GM18858 (cell line): ENCODE data around the gene PCDHA6.
"Not testable (repeated sequence)": the region's sequence is repeated elsewhere in the genome, so short reads cannot be mapped to it uniquely, and the experiment has no call there.

Source experiments
- ATAC-seq: cut with Tn5 transposase; IDR thresholded peaks from one replicate; pipeline ENCODE4 v1.9.1; 2021; ENCODE audit not compliant: unreplicated experiment

PCDHA6 gene

DNA sequence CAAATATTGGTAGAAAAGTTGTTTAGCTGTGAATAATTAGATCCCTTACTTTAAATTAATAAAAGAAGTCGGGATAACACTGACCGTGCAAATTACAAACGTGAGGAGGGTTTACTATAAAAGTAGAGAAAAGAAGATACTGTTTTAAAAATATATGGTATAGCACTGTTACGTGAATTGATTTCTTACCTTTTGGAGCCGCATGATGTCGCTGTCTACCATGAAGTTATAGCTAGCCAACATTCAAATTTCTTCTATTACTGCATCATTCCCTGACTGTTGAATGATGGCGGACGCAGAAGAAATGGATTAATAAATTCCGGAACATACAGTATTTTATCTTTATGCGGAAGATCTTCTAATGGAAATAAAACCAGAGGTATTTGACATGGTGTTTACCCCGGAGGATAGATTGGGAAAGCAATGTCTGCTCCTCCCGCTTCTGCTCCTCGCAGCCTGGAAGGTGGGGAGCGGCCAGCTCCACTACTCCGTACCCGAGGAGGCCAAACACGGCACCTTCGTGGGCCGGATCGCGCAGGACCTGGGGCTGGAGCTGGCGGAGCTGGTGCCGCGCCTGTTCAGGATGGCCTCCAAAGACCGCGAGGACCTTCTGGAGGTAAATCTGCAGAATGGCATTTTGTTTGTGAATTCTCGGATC lies at the start of gene PCDHA6:
PCDHA6 (plus strand) TSS at position 257 of the 658 bp plus-strand sequence; CDS start at position 389, 132 bp downstream.
- ATAC-seq = no peak

- ATAC-seq = no peak
These were observed 47.2 kb upstream of the PCDHA6 start for GRCh38 chr5:140780512-140780911.

DNA sequence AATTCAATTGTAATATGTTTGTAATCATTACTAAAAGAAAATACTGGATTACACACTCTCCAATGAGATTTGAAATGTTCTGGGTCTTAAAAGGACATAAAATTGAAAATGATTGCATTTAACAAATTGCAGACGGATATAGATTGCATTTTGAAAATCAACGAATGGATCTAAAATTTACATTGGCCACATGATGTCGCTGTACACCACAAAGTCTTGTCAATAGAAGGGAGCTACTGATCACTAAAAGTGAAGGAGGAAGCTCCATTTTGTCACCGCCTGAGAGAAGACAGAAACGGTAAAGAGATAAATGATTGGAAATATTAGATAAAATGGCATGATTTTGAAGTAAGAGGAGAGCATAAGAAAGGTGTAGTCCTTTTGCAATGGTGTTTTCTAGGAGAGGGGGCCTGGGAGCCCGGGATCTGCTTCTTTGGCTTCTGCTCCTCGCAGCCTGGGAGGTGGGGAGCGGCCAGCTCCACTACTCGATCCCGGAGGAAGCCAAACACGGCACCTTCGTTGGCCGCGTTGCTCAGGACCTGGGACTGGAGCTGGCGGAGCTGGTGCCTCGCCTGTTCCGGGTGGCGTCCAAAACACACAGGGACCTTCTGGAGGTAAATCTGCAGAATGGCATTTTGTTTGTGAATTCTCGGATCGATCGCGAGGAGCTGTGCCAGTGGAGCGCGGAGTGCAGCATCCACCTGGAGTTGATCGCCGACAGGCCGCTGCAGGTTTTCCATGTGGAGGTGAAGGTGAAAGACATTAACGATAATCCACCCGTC lies 41.7 kb upstream of the PCDHA6 start, which contains the start of gene PCDHA1:
PCDHA1 (plus strand) TSS at position 236 of the 782 bp plus-strand sequence.
- ATAC-seq = no peak

- not testable (repeated sequence) for ATAC-seq
These were observed 40.3 kb upstream of the PCDHA6 start for GRCh38 chr5:140787422-140787821.

DNA sequence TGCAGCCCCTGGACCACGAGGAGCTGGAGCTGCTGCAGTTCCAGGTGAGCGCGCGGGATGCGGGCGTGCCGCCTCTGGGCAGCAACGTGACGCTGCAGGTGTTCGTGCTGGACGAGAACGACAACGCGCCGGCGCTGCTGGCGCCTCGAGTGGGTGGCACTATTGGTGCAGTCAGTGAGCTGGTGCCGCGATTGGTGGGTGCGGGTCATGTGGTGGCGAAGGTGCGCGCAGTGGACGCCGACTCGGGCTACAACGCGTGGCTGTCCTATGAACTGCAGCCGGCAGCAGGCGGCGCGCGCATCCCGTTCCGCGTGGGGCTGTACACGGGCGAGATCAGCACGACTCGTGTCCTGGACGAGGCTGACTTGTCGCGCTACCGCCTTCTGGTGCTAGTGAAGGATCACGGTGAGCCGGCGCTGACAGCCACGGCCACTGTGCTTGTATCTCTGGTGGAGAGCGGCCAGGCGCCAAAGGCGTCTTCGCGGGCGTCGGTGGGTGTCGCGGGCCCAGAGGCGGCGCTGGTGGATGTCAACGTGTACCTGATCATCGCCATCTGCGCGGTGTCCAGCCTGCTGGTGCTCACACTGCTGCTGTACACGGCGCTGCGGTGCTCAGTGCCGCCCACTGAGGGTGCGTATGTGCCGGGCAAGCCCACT lies 39.8 kb upstream of the PCDHA6 start:
- ATAC-seq = not testable (repeated sequence)

DNA sequence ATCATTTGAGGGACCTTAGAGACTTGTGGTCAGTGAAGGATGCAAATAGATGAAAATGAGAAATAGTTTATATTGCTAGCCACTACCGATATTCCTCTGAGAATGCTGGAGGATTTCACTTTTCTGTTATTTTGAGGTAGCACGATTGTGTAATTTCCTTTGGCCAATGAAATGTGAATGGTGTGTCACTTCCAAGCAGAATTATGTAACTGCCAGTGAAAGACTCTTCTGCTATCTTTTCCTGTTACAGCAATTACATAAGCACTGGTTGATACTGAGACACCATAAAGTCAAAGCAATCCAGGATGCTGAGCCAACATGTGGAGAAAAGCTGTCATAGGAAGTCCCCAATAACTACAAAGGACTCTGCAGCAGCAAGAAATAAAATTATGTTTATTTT lies 36.7 kb upstream of the PCDHA6 start:
- no peak for ATAC-seq

DNA sequence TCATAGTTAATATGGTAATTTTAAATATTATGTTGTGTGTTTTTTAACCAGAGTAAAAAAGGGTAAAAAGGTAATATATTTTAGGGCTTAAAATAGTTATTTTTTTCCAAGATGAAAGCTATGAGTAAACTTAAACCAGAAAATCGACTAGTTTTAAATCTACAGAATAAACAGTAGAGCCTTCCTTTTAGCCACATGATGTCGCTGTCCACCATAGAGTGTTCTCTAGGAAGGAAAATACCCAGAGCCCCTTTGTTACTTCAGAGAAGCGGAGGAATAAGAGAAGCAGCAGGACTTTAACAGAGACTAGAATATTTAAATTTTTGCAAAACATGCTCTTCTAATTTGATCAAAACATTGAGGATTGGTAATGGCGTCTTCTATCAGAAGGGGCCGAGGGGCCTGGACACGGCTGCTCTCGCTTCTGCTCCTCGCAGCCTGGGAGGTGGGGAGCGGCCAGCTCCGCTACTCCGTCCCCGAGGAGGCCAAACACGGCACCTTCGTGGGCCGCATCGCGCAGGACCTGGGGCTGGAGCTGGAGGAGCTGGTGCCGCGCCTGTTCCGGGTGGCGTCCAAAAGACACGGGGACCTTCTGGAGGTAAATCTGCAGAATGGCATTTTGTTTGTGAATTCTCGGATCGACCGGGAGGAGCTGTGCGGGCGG lies 33.0 kb upstream of the PCDHA6 start, which contains the start of gene PCDHA2:
PCDHA2 (plus strand) TSS at position 258 of the 664 bp plus-strand sequence.
- no peak for ATAC-seq

DNA sequence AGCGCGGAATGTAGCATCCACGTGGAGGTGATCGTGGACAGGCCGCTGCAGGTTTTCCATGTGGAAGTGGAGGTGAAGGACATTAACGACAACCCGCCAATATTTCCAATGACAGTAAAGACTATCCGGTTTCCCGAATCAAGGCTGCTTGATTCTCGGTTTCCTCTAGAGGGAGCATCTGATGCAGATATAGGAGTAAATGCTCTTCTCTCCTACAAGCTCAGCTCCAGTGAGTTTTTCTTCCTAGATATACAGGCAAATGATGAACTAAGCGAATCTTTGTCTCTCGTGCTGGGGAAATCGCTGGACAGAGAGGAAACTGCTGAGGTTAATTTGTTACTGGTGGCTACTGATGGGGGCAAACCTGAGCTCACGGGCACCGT lies 32.5 kb upstream of the PCDHA6 start:
- no peak for ATAC-seq

GRCh38 chr5:140796072-140796717 lies 31.6 kb upstream of the PCDHA6 start:
- ATAC-seq = not testable (repeated sequence)

- ATAC-seq = no peak
These were observed 31.1 kb upstream of the PCDHA6 start for GRCh38 chr5:140796718-140797095.

GRCh38 chr5:140800816-140801493 lies 26.8 kb upstream of the PCDHA6 start, which contains the start of gene PCDHA3:
TSS of gene PCDHA3 (plus strand) at chr5:140801057.
- no peak for ATAC-seq

GRCh38 chr5:140801494-140801841 lies 26.3 kb upstream of the PCDHA6 start:
- no peak for ATAC-seq

- not testable (repeated sequence) for ATAC-seq
These were observed 25.4 kb upstream of the PCDHA6 start for GRCh38 chr5:140802381-140802780.

- no peak for ATAC-seq
These were observed 24.9 kb upstream of the PCDHA6 start for GRCh38 chr5:140802781-140803271.

GRCh38 chr5:140806834-140807775 lies 20.7 kb upstream of the PCDHA6 start, which contains the start of gene PCDHA4:
TSS of gene PCDHA4 (plus strand) at chr5:140807068.
- ATAC-seq = no peak

DNA sequence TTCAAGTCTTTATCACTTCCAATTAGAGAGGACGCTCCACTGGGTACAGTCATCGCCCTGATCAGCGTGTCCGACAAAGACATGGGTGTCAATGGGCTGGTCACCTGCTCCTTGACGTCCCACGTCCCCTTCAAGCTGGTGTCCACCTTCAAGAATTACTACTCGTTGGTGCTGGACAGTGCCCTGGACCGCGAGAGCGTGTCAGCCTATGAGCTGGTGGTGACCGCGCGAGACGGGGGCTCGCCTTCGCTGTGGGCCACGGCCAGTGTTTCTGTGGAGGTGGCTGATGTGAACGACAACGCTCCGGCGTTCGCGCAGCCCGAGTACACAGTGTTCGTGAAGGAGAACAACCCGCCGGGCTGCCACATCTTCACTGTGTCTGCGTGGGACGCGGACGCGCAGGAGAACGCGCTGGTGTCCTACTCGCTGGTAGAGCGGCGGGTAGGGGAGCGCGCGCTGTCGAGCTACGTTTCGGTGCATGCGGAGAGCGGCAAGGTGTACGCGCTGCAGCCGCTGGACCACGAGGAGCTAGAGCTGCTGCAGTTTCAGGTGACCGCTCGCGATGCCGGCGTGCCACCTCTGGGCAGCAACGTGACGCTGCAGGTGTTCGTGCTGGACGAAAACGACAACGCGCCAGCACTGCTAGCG lies 19.4 kb upstream of the PCDHA6 start:
- not testable (repeated sequence) for ATAC-seq

DNA sequence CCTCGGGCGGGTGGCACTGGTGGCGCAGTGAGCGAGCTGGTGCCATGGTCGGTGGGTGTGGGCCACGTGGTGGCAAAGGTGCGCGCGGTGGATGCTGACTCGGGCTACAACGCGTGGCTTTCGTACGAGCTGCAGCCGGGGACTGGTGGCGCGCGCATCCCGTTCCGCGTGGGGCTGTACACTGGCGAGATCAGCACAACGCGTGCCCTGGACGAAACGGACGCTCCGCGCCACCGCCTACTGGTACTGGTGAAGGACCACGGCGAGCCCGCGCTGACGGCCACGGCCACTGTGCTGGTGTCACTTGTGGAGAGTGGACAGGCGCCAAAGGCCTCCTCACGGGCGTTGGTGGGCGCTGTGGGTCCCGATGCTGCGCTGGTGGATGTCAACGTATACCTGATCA lies 18.9 kb upstream of the PCDHA6 start:
- ATAC-seq = no peak
